Psoas muscle (tissue), 8 donors: ENCODE measurements around the gene RBM7. TPM values are rescaled to one million over a fixed set of nuclear protein-coding genes. Genes with fewer than 3 reads are reported as not detected.
A peak's percentile ranks its signal among the peaks of the same experiment; 100 is the strongest.

ENCODE experiments used
- ATAC-seq, 4 donors: fragments of 200-7000 bp; cut with Tn5 transposase; one replicate each; pipeline ENCODE4 v1.9.1; 2020; ENCODE audit warnings: moderate library complexity in 3 of 4, mild to moderate bottlenecking in 2 of 4
- DNase-seq, 2 donors: peaks; one replicate each; pipeline ENCODE4 v3.0.0-alpha.2; 2020
- H3K27ac ChIP-seq: fragments of 200-600 bp; one replicate; pipeline ENCODE4 v1.8.0; 2022
- H3K27me3 ChIP-seq, 3 donors: fragments of 200-600 bp in 1 of 3; one replicate each; pipeline versions ENCODE4 v1.6.1 to v1.8.0; 2013 to 2022; ENCODE audit warnings: low read length in 2 of 3, mild to moderate bottlenecking in 2 of 3, moderate library complexity in 1 of 3; ENCODE audit not compliant: insufficient read depth in 3 of 3
- H3K36me3 ChIP-seq, 2 donors: fragments of 200-600 bp in 1 of 2; one replicate each; pipeline versions ENCODE4 v1.6.1 to v1.8.0; 2013 to 2022; ENCODE audit warnings: low read depth in 1 of 2, mild to moderate bottlenecking in 1 of 2, moderate library complexity in 1 of 2; ENCODE audit not compliant: insufficient read depth in 1 of 2
- H3K4me1 ChIP-seq: fragments of 200-600 bp; one replicate; pipeline ENCODE4 v1.8.0; 2022
- H3K4me3 ChIP-seq: fragments of 200-600 bp; one replicate; pipeline ENCODE4 v1.8.0; 2022; ENCODE audit warnings: mild to moderate bottlenecking
- H3K9me3 ChIP-seq: fragments of 200-600 bp; one replicate; pipeline ENCODE4 v1.8.0; 2022
- CTCF ChIP-seq: fragments of 200-600 bp; IDR thresholded peaks from one replicate; pipeline ENCODE4 v1.8.0; 2022; ENCODE audit warnings: antibody characterized with exemption
- WGBS, 3 donors: extraction: QIAGEN DNeasy Blood & Tissue Kit; methylation state at CpG; one replicate each; pipeline versions ENCODE4 v1.1.6 to v1.1.7; 2013; 5-methylcytosine and 5-hydroxymethylcytosine counted together
- intact Hi-C, 2 donors: fragments of 100-400 bp; cut with DNase I; formaldehyde crosslinking; loops; one replicate each; pipeline versions ENCODE4 v1.11.0 to v1.14.2; 2022
- polyA plus RNA-seq, 3 donors: library from polyadenylated mRNA; stranded (reverse); fragments of 200-250 nt; gene quantifications; one replicate each; pipeline ENCODE4 v1.2.3, GENCODE V29; 2013
- total RNA-seq, 4 donors: library from RNA; stranded (reverse); fragmentation: NEBNext Ultra II Directional in 2 of 4; extraction: Animal tissue kit (Norgen Biotek cat#: 25700) in 2 of 4; gene quantifications; one replicate each; pipeline versions ENCODE4 v1.2.1 to v1.2.4, GENCODE V29; 2021 to 2023
- donor health status: healthy with polysubstance abuse.
- donor health status: DM: no; HTN: no; CAD: no; lungs with moderate emphysema.
- donor health status: Bipolar disorder and iron deficiency.
- donor health status: healthy.
- donor health status: DM: yes; HTN: yes; CAD: no.
- donor health status: DM: no; HTN: no; CAD: no.
- donor health status: DM: no; HTN: no; CAD: no.
- donor health status: DM: yes; HTN: yes; CAD: no.

The RBM7 gene
- total and polyA plus RNA-seq, 7 donors, result 9.1 to 24.1 (median 17.4) TPM

- no peak for DNase-seq
- ATAC-seq, result no peak
Measured at GRCh38 chr11:114440121-114440860, 39.8 kb downstream of the RBM7 start.

GRCh38 chr11:114440971-114441763 lies 40.7 kb downstream of the RBM7 start:
- 50 to 64% (median 59%) methylated on average over 7 of the region's 7 CpGs for WGBS, 3 donors
- Histone ChIP-seq H3K27me3 (no peaks in the 10 kb centered on the region), H3K36me3 (peaks cover 8 to 26% of the 10 kb centered on the region in 2 donors), H3K4me1 (peaks cover 23% of the 10 kb centered on the region), H3K27ac (peak overlapping the region; percentile 85), H3K4me3 (peak overlapping the region; percentile 92), H3K9me3 (no peaks in the 10 kb centered on the region)
- intact Hi-C loops, result loop anchor here in 1 of 2 donors (2.0 kb wide), 1 partner anchor 94 kb away; no protein-coding TSS in a partner anchor
- ATAC-seq (peak in 2 of 4 donors; percentile 28), DNase-seq (no peak)
- TF ChIP-seq CTCF, result no peak

More at GRCh38 chr11:114440121-114440860, 39.8 kb downstream of the RBM7 start:
- no peak for TF ChIP-seq CTCF
- Histone ChIP-seq H3K4me3 (peak overlapping the region; percentile 92), H3K9me3 (no peaks in the 10 kb centered on the region), H3K4me1 (peaks cover 23% of the 10 kb centered on the region), H3K27ac (peak overlapping the region; percentile 85), H3K36me3 (peaks cover 6 to 19% of the 10 kb centered on the region in 2 donors), H3K27me3 (no peaks in the 10 kb centered on the region)
- WGBS, 3 donors, result 7 to 16% (median 7%) methylated on average over 10 of the region's 10 CpGs
- intact Hi-C loops, result loop anchor here in 1 of 2 donors (2.0 kb wide), 1 partner anchor 93 kb away; no protein-coding TSS in a partner anchor

- no peak for TF ChIP-seq CTCF
- no peaks in the 10 kb centered on the region for H3K27me3 ChIP-seq
- H3K4me1 ChIP-seq, result peaks cover 23% of the 10 kb centered on the region
- 81 to 85% (median 84%) methylated on average over 2 of the region's 2 CpGs for WGBS, 3 donors
- H3K4me3 ChIP-seq, result peak overlapping the region; percentile 92
- H3K9me3 ChIP-seq, result no peaks in the 10 kb centered on the region
- intact Hi-C loops, result loop anchor here in 1 of 2 donors (2.0 kb wide), 1 partner anchor 95 kb away; no protein-coding TSS in a partner anchor
- ATAC-seq (no peak), DNase-seq (no peak)
- H3K27ac ChIP-seq, result no peak overlapping the region
- H3K36me3 ChIP-seq, result peaks cover 11 to 32% of the 10 kb centered on the region in 2 donors
Measured at GRCh38 chr11:114441921-114442320, 41.5 kb downstream of the RBM7 start.

- intact Hi-C loops, result no loop called here
- no peaks in the 10 kb centered on the region for H3K9me3 ChIP-seq
- 83 to 89% (median 88%) methylated on average over 1 of the region's 1 CpG for whole genome bisulfite sequencing, 3 donors
- H3K4me1 ChIP-seq, result peaks cover 23% of the 10 kb centered on the region
- no peak for DNase-seq
- H3K27me3 ChIP-seq, result no peaks in the 10 kb centered on the region
- H3K27ac ChIP-seq, result no peak overlapping the region
- ATAC-seq, result no peak
- peaks cover 11 to 37% of the 10 kb centered on the region in 2 donors for H3K36me3 ChIP-seq
- H3K4me3 ChIP-seq, result no peak overlapping the region
- no peak for TF ChIP-seq CTCF
Measured at GRCh38 chr11:114442536-114442935, 42.1 kb downstream of the RBM7 start.
